ENCODE results near the gene NPC2.

The NPC2 gene

DNA sequence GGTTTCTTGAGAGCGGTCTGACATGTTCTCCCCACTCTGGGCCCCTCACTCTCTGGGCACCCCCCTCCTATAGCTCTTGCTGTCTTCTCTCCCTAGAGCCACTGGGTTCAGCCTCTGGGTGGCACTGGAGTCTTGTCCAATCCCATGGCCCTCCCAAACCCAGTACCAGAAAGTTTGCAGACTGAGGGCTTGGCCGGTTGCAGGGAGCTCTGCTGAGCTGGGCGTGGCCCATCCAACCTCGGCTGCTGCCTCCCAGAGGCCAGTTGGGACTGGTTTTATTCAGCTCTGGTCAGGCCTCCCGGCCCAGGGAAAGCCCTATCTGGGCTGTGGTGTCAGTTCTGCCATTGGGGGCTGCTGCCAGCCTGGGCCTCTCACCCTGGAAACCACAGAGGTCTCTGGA is 38.4 kb upstream of the NPC2 start:
- Histone ChIP-seq H3K4me3 (ENCODE audit: low read depth in 1 of 5, low read length in 5 of 5) (no peak overlapping the region), H3K9me3 (ENCODE audit: control insufficient read depth in 5 of 5, low read length in 5 of 5) (no peaks in the 10 kb centered on the region), H3K27ac (ENCODE audit: low read depth, low read length) (no peak overlapping the region), H3K9ac (ENCODE audit: low read length in 5 of 5) (no peak overlapping the region), H3K36me3 (ENCODE audit: control insufficient read depth in 5 of 5, insufficient read depth in 5 of 5, low read length in 5 of 5) (peaks cover 0 to 16% (median 6%) of the 10 kb centered on the region in 5 donors), H3K4me1 (ENCODE audit: control insufficient read depth in 5 of 5, insufficient read depth in 5 of 5, low read length in 5 of 5) (peaks cover 0 to 9% (median 4%) of the 10 kb centered on the region in 5 donors), H3K27me3 (ENCODE audit: control insufficient read depth in 5 of 5, insufficient read depth in 4 of 5, low read length in 5 of 5) (peaks cover 0 to 2% (median 0%) of the 10 kb centered on the region in 5 donors)

DNA sequence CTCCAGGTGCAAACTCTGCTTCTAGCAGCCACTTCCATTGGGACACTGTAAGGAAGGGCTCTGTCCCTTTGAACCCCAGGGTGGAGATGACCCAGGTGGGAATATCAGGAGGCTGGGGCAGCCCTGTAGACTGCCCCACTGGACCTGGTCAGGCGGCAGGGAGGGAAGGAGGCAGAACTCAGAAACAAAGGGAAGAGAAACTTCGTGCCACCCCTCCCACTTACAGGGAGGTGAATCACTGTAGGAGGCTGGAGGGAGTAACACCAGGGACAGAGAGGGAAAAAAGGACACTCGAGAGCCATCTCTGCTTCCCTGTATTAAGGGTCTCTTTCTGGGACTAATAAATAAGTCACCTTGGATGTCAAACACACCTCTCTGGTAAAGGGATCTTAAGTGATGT is 37.9 kb upstream of the NPC2 start:
- H3K4me1 ChIP-seq (ENCODE audit: control insufficient read depth in 5 of 5, insufficient read depth in 5 of 5, low read length in 5 of 5): peaks cover 0 to 9% (median 4%) of the 10 kb centered on the region in 5 donors
- H3K36me3 ChIP-seq (ENCODE audit: control insufficient read depth in 5 of 5, insufficient read depth in 5 of 5, low read length in 5 of 5): peaks cover 0 to 16% (median 6%) of the 10 kb centered on the region in 5 donors
- H3K4me3 ChIP-seq (ENCODE audit: low read depth in 1 of 5, low read length in 5 of 5): no peak overlapping the region
- no peak overlapping the region for H3K9ac ChIP-seq (ENCODE audit: low read length in 5 of 5)
- H3K27ac ChIP-seq (ENCODE audit: low read depth, low read length): no peak overlapping the region
- H3K27me3 ChIP-seq (ENCODE audit: control insufficient read depth in 5 of 5, insufficient read depth in 4 of 5, low read length in 5 of 5): peaks cover 0 to 2% (median 0%) of the 10 kb centered on the region in 5 donors
- H3K9me3 ChIP-seq (ENCODE audit: control insufficient read depth in 5 of 5, low read length in 5 of 5): no peaks in the 10 kb centered on the region

DNA sequence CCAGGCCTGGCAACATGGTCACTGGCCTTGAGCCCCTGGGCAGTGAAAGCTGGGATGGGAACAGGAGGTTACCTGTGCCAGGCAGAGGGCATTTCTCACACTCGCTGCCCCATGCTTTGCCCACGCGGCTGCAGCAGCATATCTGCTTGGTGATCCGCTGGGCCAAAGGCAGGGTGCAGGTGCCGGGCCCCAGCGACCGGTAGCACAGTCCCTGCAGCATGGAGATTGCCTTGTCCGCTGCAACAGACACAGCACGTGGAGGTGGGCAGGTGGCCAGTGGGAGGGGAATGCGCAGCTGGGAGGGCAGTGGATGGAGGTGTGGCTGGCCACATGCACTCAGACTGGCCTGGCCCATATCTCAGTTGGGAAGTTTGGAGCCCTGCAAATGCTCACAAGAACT is 35.8 kb upstream of the NPC2 start:
- no peak overlapping the region for H3K27ac ChIP-seq (ENCODE audit: low read depth, low read length)
- H3K9me3 ChIP-seq (ENCODE audit: control insufficient read depth in 5 of 5, low read length in 5 of 5): no peaks in the 10 kb centered on the region
- H3K4me1 ChIP-seq (ENCODE audit: control insufficient read depth in 5 of 5, insufficient read depth in 5 of 5, low read length in 5 of 5): peaks cover 0 to 25% (median 9%) of the 10 kb centered on the region in 5 donors
- no peak overlapping the region for H3K9ac ChIP-seq (ENCODE audit: low read length in 5 of 5)
- no peak overlapping the region for H3K4me3 ChIP-seq (ENCODE audit: low read depth in 1 of 5, low read length in 5 of 5)
- H3K36me3 ChIP-seq (ENCODE audit: control insufficient read depth in 5 of 5, insufficient read depth in 5 of 5, low read length in 5 of 5): peaks cover 0 to 16% (median 6%) of the 10 kb centered on the region in 5 donors
- H3K27me3 ChIP-seq (ENCODE audit: control insufficient read depth in 5 of 5, insufficient read depth in 4 of 5, low read length in 5 of 5): peaks cover 0 to 2% (median 0%) of the 10 kb centered on the region in 5 donors

DNA sequence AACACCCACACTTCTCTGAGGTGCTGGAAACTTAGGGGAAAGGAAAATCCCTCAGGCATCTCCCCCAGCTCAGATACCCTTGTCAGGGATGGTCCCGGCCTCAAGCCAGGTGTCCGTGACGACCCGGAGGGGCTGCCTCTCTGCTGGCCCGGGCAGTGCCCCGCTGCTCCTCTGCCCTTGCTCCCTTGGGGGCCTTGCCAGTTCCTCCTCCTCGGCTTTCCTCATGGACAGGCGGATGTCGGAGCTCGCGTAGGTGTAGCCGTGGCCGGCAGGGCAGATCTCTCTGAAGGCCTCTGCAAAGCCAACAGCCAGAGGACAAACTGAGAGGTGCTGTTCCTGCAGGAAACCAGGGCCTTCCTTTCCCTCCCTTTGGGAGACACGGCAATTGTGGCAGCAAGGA is 35.3 kb upstream of the NPC2 start:
- Histone ChIP-seq H3K27ac (ENCODE audit: low read depth, low read length) (no peak overlapping the region), H3K4me1 (ENCODE audit: control insufficient read depth in 5 of 5, insufficient read depth in 5 of 5, low read length in 5 of 5) (peaks cover 0 to 25% (median 9%) of the 10 kb centered on the region in 5 donors), H3K9me3 (ENCODE audit: control insufficient read depth in 5 of 5, low read length in 5 of 5) (no peaks in the 10 kb centered on the region), H3K27me3 (ENCODE audit: control insufficient read depth in 5 of 5, insufficient read depth in 4 of 5, low read length in 5 of 5) (peaks cover 0 to 3% (median 0%) of the 10 kb centered on the region in 5 donors), H3K36me3 (ENCODE audit: control insufficient read depth in 5 of 5, insufficient read depth in 5 of 5, low read length in 5 of 5) (peaks cover 0 to 13% (median 6%) of the 10 kb centered on the region in 5 donors), H3K9ac (ENCODE audit: low read length in 5 of 5) (peak overlapping the region in 1 of 5 donors; percentile 7), H3K4me3 (ENCODE audit: low read depth in 1 of 5, low read length in 5 of 5) (no peak overlapping the region)

DNA sequence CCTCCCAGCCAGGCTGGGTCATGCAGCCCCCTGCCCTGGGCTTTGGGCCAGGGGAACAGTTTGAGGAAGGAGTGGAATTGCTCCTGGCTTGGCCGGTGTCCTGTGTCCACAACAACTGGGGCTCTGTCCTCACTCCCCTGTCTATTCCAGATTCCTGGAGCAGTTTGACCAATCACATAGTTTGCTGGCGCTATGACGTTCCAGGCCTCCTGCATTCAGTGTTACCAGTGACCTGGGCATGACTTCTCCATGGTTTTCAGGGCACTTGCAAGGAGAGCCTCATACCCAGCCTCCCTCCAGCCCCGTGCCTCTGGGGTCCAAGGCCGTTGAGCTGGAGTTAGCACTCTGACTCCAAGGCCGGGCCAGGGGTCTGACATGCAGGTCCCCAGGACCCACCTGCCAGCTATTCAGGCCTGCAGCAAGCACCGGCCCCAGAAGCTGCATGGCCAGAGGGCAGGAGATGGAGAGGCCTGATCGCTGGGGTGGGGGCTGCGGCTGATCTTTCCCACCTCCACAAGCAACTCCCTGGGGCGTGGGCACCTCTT is 34.7 kb upstream of the NPC2 start:
- H3K9ac ChIP-seq (ENCODE audit: low read length in 5 of 5): no peak overlapping the region
- H3K36me3 ChIP-seq (ENCODE audit: control insufficient read depth in 5 of 5, insufficient read depth in 5 of 5, low read length in 5 of 5): peaks cover 0 to 13% (median 7%) of the 10 kb centered on the region in 5 donors
- no peak overlapping the region for H3K27ac ChIP-seq (ENCODE audit: low read depth, low read length)
- H3K4me3 ChIP-seq (ENCODE audit: low read depth in 1 of 5, low read length in 5 of 5): no peak overlapping the region
- peaks cover 0 to 25% (median 9%) of the 10 kb centered on the region in 5 donors for H3K4me1 ChIP-seq (ENCODE audit: control insufficient read depth in 5 of 5, insufficient read depth in 5 of 5, low read length in 5 of 5)
- peaks cover 0 to 3% (median 0%) of the 10 kb centered on the region in 5 donors for H3K27me3 ChIP-seq (ENCODE audit: control insufficient read depth in 5 of 5, insufficient read depth in 4 of 5, low read length in 5 of 5)
- H3K9me3 ChIP-seq (ENCODE audit: control insufficient read depth in 5 of 5, low read length in 5 of 5): no peaks in the 10 kb centered on the region

DNA sequence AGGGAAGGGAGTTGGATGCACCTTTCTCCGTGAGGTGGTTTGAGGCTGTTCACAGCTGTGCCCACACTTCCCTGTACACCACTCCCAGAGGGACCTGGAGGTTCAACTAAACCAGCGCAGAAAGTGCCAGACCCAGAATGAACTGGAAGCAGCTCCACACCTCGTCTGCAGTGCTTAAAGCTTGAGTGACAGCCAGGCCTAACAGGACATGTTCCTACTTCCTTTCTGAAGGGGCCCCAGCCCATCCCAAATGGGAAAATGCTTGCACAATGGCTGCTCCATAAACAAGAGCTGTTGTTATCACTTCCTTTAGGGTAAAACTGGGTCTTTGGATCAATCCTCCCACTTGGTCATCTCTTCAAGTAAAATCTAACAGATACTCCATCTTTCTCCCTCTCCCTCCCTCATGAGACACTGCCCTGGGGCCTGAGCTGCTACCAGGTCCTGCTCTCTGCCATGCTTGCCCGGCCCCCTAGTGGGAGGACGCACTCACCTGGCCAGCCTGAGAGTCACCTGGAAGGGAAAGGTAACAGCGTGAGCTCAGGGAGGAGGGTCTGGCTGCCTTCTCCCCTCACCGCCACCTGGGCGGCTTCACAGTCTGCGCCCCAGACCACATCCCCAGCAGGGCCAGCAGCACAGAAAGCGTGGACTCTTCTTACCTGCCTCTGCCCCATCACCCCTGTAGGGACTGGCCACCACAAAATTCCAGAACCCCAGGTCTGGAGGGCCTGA is 33.9 kb upstream of the NPC2 start:
- no peaks in the 10 kb centered on the region for H3K9me3 ChIP-seq (ENCODE audit: control insufficient read depth in 5 of 5, low read length in 5 of 5)
- H3K27ac ChIP-seq (ENCODE audit: low read depth, low read length): no peak overlapping the region

DNA sequence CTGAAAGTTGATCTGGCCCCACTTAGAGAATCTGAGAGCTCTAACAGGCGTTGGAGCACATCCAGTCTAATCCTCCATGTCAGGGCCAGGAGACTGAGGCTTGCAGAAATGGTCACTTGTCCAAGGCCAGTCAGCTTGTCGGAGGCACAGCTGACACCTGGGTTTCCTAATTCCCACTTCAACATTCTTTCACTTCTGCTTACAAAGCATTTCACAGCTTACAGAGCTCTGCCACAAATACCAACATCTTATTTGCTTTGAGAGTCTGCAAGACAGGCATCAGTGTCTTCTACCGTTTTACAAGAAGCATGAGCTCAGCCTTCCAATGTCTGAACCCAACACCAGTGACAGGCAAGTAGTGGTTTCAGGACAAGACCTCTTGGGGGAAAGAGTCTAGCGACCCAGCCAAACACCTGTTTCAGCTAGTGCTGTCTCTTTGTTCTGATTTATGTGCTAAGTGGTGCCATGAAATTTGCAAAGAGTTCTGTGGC is 32.3 kb upstream of the NPC2 start:
- H3K36me3 ChIP-seq (ENCODE audit: control insufficient read depth in 5 of 5, insufficient read depth in 5 of 5, low read length in 5 of 5): peaks cover 0 to 30% (median 21%) of the 10 kb centered on the region in 5 donors
- H3K4me3 ChIP-seq (ENCODE audit: low read depth in 1 of 5, low read length in 5 of 5): no peak overlapping the region
- H3K27me3 ChIP-seq (ENCODE audit: control insufficient read depth in 5 of 5, insufficient read depth in 4 of 5, low read length in 5 of 5): peaks cover 0 to 3% (median 0%) of the 10 kb centered on the region in 5 donors
- peaks cover 0 to 19% (median 3%) of the 10 kb centered on the region in 5 donors for H3K4me1 ChIP-seq (ENCODE audit: control insufficient read depth in 5 of 5, insufficient read depth in 5 of 5, low read length in 5 of 5)
- no peak overlapping the region for H3K9ac ChIP-seq (ENCODE audit: low read length in 5 of 5)
- H3K9me3 ChIP-seq (ENCODE audit: control insufficient read depth in 5 of 5, low read length in 5 of 5): no peaks in the 10 kb centered on the region
- no peak overlapping the region for H3K27ac ChIP-seq (ENCODE audit: low read depth, low read length)

More for the DNA sequence above, 33.9 kb upstream of the NPC2 start:
- Histone ChIP-seq H3K27me3 (ENCODE audit: control insufficient read depth in 5 of 5, insufficient read depth in 4 of 5, low read length in 5 of 5) (peaks cover 0 to 3% (median 0%) of the 10 kb centered on the region in 5 donors), H3K4me1 (ENCODE audit: control insufficient read depth in 5 of 5, insufficient read depth in 5 of 5, low read length in 5 of 5) (peaks cover 0 to 25% (median 9%) of the 10 kb centered on the region in 5 donors), H3K9ac (ENCODE audit: low read length in 5 of 5) (no peak overlapping the region), H3K4me3 (ENCODE audit: low read depth in 1 of 5, low read length in 5 of 5) (no peak overlapping the region), H3K36me3 (ENCODE audit: control insufficient read depth in 5 of 5, insufficient read depth in 5 of 5, low read length in 5 of 5) (peaks cover 0 to 21% (median 10%) of the 10 kb centered on the region in 5 donors)

DNA sequence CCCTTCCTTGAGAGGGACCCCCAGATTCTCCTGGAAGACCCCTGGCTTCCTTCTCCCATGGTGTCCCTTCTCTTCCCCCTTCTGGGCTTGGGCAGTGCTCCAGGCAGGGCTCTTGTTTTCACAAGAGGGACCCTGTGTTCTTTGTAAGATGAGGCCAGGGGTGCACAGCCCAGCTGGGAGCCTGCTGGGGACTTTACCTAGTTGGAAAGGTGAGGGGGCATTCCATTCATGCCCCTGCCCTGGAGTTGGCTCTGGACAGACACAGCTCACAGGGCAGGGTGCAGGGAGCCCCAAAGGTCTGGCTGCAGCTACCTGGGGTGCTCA is 31.7 kb upstream of the NPC2 start:
- H3K4me1 ChIP-seq (ENCODE audit: control insufficient read depth in 5 of 5, insufficient read depth in 5 of 5, low read length in 5 of 5): peaks cover 0 to 19% (median 3%) of the 10 kb centered on the region in 5 donors
- no peak overlapping the region for H3K27ac ChIP-seq (ENCODE audit: low read depth, low read length)
- H3K4me3 ChIP-seq (ENCODE audit: low read depth in 1 of 5, low read length in 5 of 5): no peak overlapping the region
- H3K36me3 ChIP-seq (ENCODE audit: control insufficient read depth in 5 of 5, insufficient read depth in 5 of 5, low read length in 5 of 5): peaks cover 0 to 30% (median 19%) of the 10 kb centered on the region in 5 donors
- H3K27me3 ChIP-seq (ENCODE audit: control insufficient read depth in 5 of 5, insufficient read depth in 4 of 5, low read length in 5 of 5): peaks cover 0 to 3% (median 0%) of the 10 kb centered on the region in 5 donors
- no peak overlapping the region for H3K9ac ChIP-seq (ENCODE audit: low read length in 5 of 5)
- H3K9me3 ChIP-seq (ENCODE audit: control insufficient read depth in 5 of 5, low read length in 5 of 5): no peaks in the 10 kb centered on the region

DNA sequence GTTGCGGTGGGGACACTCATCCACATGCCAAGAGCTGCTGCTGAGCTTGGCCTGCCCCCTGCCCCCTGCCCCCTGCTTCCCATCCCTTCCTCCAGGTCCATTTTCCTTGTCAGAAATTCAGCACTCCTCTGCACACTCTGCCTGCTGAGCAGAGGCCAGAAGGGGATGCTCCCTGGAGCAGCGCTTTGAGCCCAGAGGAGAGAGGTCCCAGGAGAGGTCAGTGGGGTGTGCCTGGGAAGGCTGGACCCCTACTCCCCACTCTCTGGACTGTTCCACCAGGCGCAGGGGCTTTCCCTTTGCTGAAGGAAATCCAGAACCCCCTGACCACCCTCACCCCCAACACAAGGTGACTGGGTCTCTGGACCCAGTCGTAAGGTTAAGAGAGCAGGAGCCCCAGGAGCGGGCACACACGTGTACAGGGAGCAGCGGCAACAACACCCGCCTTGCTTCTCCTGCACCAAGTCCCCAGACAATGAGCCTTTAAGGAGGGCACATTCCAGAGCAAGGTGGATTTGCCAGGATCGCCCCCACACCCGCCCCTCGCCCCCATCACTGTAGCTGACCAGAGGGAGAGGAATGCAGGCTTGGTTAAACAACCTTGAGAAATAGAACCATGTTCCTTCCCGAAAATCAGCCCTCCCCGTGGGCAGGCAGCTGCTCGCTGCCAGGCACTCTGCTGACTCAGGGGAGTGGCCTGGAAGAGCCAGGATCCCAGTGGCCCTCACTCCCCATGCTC is 31.1 kb upstream of the NPC2 start:
- Histone ChIP-seq H3K4me3 (ENCODE audit: low read depth in 1 of 5, low read length in 5 of 5) (no peak overlapping the region), H3K9ac (ENCODE audit: low read length in 5 of 5) (no peak overlapping the region), H3K36me3 (ENCODE audit: control insufficient read depth in 5 of 5, insufficient read depth in 5 of 5, low read length in 5 of 5) (peaks cover 0 to 27% (median 19%) of the 10 kb centered on the region in 5 donors), H3K27ac (ENCODE audit: low read depth, low read length) (no peak overlapping the region), H3K9me3 (ENCODE audit: control insufficient read depth in 5 of 5, low read length in 5 of 5) (no peaks in the 10 kb centered on the region), H3K27me3 (ENCODE audit: control insufficient read depth in 5 of 5, insufficient read depth in 4 of 5, low read length in 5 of 5) (peaks cover 0 to 3% (median 0%) of the 10 kb centered on the region in 5 donors), H3K4me1 (ENCODE audit: control insufficient read depth in 5 of 5, insufficient read depth in 5 of 5, low read length in 5 of 5) (peaks cover 0 to 19% (median 3%) of the 10 kb centered on the region in 5 donors)
